Activated CD4-positive, alpha-beta T cell treated with anti-CD3 and anti-CD28 coated beads, Interleukin-10, Interleukin-2, amounts not matched to agents 100 ng/mL and 50 ng/mL, durations not matched to agents 16 hours and 8 hours (primary cell): ENCODE measurements around the gene LVRN.

Experiments
- DNase-seq: peaks from one replicate; pipeline ENCODE4 v3.0.0-alpha.2; 2020

LVRN gene

DNA sequence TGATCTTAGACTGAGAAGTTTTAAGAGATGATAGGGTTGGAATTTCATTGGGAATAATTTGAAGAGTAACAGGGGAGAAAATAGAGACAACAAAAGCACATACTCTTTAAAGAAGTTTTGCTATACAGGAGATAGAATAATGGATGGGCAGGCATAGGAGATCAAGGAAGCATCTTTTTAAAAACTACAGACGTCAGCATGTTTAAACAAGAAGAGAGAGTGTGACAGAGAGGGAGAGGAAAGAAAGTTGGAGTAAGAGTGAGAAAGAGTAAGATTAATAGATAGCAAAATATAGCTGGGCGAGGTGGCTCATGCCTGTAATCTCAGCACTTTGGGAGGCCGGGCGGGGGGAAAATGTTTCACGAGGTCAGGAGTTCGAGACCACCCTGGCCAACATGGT, 5.3 kb upstream of the LVRN start:
- no peak for DNase-seq

DNA sequence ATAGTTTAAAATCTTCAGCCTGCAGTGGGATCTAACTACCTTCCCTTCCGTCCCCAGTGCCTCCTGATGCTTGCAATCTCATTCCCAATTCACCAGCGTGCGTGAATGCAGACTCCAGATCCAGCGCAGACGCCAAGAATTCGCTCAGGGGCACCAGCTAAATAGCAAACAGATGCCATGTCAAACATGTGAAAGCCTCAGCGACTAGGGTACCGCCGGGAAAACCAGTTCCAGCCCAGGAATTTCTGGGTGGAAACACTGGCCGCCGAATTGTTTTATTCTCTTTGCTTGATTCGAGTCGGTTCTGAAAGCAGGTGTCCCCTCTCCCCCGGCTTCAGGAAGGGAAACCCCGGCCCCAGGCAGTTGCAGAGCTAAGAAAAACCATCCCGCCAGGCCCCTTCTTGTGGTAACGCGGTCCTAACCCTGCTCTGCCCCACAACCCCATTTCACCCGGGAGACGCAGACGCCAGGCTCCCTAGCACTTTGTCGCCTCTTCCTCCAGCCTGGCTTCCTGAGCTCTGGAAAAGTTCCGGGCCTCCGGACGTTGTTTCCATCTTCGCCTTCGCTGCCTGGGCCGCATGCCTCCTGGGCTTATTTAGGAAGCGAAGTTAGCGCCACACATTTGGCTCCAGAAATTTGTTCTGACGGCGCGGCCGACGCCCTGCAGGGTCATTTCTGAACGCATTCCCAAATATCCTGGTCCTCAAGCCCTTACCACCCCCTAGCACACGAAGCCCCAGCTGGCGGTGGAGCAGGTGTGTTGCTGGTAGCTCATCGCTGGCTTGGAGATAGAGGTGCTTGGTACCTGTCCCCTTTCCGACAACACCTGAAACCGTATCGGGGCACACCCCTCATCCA, 665 bp upstream of the LVRN start:
- no peak for DNase-seq

DNA sequence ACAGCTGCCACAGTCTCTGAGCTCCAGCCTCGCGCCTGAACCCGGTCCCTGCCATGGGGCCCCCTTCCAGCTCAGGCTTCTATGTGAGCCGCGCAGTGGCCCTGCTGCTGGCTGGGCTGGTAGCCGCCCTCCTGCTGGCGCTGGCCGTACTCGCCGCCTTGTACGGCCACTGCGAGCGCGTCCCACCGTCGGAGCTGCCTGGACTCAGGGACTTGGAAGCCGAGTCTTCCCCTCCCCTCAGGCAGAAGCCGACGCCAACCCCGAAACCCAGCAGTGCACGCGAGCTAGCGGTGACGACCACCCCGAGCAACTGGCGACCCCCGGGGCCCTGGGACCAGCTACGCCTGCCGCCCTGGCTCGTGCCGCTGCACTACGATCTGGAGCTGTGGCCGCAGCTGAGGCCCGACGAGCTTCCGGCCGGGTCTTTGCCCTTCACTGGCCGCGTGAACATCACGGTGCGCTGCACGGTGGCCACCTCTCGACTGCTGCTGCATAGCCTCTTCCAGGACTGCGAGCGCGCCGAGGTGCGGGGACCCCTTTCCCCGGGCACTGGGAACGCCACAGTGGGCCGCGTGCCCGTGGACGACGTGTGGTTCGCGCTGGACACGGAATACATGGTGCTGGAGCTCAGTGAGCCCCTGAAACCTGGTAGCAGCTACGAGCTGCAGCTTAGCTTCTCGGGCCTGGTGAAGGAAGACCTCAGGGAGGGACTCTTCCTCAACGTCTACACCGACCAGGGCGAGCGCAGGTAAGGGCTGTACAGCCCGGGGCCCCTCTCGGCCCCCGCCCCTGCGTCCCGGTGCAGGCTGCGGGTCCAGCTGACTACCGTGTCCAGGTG, 509 bp downstream of the LVRN start:
- DNase-seq: no peak

DNA sequence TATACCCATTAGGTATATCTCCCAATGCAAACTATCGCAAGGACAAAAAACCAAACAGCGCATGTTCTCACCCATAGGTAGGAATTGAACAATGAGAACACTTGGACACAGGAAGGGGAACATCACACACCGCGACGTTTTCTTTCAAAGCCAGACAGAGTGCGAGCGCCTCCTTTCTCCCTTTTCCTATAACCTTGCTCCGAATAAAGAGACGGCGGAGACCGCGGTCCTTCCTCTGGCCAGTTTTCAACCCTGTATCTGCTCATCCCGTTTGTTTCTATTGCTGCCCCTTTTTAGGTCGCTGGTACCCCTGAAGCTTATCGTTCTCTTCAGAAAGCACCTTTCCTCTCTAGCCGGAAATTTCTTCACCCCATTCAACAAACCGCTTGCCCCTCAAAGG, 1.3 kb downstream of the LVRN start:
- no peak for DNase-seq

DNA sequence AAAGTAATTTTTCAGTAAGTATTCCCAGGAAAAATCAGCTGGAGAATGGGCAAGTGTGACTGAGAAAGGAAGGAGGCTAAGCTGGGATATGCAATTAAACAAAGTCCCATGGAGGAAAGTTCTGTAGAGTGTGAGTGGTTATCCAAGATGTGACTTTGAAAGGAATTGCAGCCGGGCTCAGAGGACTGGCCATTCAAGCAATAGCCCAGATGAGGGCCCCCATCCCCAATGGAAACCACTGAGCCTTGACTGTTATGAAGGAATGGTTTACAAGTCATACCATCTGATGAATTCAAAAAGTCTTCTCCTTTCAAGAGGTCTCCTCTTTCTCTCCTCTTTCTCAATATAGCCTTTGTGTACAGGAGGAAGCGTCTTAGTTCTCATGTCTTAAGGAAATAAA, 6.5 kb downstream of the LVRN start:
- no peak for DNase-seq

DNA sequence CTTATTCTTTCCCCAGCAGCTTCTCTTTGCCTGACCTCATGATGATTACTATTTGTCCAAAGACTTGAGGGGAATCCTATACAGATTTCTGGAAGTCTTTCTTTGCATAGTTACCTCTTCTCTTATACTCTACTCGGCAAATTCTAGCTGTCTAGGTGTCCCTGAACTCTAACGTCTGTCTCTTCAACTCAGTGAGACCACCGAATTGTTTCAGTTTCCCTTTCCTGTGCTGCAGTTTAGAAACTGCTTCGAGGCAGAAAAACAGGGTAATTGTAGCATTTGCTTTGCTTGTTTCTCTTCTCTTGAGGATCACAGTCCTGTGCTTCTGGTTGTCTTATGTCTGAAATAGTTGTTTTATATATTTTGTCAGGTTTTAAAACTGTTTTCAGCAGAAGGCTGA, 14.8 kb downstream of the LVRN start:
- DNase-seq: no peak

DNA sequence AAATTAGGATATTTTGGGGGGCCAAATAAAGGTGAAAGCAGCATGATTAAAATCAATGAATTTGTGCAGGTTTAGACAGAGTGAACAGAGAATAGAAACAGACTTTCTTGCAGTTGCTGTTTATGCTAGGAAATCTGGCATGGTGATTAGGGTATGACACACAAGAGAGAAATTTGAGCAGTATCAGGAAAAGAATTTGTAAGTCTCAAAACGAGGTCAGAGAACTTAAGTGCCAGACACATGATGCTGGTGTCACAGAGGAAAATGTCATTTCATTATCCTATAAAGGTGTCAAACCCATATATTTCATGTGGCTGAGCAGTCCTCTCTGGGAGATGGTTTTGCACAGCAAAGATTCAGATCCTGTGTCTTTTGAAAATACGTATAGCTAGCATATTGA, 15.7 kb downstream of the LVRN start:
- DNase-seq: no peak

DNA sequence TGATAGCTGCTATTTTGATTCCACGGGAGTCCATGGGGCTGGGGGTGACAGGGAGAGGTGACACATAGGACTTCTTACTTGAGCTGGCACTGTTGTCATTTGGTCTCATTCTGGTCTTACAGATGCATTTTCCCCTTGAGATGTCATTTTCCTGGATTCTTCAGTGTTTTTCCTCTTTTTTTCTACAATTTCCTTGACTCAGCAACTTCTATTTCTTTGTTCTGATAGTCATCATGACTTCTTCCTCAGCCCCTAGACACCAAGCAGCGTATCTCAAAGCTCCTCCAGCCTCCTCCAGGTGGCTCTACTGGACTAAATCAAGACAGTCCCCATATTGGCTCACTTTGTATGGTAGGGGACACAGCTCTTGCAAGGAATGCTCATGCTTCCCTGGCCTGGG, 16.5 kb downstream of the LVRN start:
- no peak for DNase-seq

DNA sequence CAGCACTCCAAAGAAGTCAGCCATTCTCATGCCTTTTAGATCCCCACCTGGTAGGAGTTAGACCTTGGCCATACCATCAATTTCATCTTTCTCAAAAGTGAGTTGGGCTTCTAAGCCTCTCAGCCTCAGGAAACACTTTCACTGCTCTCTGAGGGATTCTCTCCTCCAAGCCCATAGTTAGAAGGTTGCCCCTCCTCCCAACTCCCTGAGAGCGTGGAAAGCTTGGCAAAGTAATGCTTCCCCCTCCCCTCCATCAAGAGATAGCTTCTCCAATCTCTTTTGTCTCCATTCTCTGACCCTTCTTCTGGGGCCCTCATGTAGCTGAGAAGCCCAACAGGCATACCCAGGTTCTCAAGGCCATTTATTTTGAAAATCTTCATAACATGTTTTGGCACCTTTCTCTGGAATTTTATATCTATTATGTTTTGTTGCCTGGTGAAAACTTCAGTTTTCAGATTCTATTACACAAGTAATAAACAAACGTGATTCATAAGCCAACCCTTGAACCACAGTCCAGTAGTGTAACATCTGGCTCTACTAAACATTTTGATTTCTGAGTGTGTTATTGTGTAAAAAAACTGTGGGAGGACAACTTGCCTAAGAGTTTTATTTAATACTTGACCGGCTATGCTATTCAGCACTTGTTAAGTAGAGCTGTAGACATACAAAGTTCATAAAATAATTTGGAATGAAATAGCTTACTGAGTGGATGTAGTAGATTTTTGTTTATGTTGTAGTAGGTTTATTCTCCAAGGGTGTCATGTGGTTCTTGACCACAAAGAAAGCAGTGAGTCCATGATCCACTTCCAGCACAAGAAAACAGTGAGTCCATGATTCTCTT, 17.1 kb downstream of the LVRN start:
- DNase-seq: no peak

DNA sequence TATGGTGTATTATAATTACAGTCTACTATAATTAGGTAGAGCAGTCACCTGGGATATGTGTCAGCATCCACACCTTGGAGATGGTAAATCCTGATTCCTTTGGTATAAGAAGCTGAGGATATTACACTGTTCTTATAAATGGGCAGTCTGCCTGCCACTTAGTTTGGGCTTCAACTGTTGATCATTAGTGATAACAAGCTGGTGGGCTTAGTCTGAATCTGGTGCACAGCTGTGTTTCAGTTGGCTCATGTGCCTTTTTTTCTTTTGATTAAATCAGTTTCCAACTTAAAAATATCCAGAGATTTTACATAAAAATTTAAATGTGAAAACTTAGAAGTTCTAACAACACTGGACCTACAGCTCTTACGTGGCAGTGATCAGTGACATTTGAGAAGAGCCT, 21.2 kb downstream of the LVRN start:
- DNase-seq: no peak

DNA sequence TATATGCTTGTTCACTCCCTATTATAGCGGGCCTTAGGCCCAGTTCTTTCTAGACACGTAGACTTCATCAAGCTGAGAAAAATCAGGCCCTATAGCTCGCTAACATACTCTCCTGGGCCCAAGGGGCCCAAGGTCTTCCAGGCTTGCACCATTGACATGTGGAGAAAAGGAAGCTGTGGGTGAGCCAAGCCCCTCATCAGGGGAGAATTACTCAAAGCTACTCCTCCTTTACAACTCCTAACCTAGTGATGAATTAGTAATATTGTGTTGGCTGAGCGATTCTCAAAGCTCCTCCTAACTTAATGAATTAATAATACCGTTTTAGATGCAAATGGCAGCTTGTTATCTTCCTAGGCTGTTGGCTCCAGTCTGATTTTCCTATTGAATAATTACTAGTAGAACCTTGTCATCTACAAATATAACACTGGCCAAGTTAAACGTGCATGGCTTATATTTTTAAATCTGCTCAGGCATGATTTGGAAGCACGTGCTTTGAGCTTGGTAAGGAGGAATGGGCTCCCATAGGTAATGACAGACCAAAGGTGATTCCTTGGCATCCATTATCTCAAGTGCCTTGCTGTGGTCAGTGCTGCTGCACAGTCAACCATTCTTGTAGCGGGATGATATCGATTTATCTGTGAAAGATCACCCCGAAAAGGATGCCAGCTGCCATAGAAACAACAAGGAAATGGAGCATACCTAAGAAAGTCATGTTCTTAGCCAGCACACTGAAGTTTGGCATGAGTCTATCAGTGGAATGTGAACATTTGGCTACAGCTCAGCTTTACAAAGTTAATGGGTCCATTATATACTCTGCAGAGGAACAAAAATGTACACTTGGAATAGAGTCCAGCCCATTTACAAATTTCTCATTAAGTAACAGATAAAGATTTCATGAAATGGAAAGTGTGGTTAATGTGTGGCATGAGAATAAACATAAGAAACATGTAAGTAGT, 23.8 kb downstream of the LVRN start:
- no peak for DNase-seq

DNA sequence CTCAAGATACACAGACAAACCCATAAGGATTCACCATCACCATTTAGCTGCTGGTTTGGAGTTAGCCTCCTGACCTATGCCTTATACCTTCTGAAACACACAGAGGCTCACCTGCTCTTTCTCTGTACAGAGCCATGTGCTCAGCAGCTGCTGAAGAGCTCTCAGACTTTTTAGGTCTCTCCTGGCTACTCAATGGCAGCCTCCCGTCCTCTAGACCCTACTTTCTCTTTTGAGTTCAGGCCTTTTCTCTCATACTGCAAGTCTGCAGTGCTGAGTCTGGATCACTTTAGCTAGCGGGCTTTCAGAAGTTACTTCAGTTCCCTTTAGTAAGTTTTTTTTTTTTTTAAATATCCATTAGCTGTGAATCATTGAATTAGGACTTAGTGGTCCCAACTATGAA, 25.7 kb downstream of the LVRN start:
- no peak for DNase-seq

DNA sequence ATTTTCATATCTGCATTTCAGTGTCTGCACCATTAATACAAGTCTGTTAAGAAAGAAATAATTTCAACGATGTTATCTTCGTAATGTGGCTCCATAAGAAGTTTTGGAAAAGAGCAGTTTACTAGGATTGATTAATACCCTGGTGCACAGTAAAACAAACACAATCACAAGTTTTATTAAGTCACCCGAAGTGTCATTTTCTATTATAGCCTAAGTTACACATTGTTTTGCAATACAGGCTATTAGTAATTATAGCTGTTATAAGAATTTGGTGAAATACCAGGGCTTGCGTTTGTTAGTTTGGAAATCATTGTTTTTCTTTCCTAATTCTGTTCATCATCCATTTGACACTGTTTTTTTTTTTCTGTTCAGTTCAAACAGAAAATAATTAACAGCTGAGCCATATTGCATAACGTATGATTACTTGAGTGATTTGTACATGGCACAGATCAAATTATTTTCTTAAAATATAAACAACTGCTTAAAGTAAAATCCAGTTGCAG, 30.6 kb downstream of the LVRN start:
- no peak for DNase-seq

DNA sequence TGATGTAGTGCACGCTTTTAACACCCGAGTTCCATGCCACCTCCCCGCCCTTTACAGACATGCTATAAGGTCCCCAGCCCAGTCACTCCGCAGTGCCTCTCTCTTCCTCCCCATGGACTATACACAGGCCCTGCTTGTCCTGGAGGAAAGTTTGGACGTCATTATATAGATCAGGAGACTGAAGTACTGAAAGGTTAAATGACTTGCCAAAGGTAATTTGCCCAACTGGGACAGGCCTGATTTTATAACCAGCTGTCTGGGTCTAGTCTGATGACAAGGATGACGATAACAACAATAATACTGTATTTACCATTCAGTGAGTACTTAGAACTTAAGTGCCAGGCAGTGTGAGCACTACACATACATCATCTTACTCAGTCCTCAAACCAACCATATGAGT, 33.1 kb downstream of the LVRN start:
- no peak for DNase-seq

DNA sequence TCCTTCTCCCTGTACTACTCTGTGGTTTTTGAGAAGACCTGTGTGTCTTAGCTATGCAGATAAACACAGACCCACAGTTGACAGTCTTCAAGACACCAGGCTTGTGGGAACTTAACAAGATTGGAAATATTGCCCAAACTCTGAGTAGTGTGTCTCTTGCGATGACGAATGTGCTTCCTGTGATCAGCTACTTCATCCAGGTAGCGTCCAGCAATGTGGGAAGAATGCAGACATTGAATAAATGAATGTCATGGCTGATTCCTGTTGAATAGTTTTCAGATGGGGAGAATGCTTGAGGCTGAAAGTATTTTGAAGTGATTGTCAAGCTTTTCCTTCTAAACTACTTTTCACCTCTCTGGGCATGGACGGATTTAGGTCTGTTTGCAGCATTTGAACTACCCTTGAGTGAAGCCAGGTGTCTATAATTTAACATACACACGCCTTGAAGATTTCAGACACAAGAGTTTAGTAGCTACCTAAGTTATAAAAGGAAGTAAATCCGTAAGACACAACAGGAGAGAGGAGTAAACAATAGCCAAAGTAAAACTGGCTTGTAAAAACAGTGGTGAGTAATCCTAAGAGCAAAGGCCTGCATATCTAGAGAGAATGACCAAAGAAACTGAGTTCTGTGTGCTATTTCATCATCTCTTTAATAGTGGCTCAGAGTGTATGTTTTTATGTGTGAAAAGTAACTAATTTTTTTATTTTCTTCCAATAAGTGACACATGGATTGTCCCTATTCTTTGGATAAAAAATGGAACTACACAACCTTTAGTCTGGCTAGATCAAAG, 40.0 kb downstream of the LVRN start:
- no peak for DNase-seq

DNA sequence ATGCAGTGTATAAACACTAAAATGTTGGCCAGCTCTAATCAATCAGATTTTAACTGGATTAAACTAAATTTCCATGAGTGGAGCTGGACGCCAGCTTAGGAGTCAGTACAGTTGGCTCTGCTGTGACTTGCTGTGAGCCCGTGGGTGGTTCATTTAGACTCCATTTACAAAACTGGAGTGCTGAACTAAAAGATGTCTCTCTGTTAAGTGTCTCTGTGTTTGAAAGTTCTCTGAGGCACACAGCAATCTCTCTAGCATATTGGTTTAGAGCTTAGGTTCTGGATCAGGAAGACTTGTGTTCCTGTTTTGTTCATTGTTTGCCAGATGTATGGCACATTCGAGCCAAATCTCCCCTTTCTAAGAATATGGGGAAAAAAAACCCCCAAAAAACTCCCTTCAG, 42.0 kb downstream of the LVRN start:
- DNase-seq: no peak

DNA sequence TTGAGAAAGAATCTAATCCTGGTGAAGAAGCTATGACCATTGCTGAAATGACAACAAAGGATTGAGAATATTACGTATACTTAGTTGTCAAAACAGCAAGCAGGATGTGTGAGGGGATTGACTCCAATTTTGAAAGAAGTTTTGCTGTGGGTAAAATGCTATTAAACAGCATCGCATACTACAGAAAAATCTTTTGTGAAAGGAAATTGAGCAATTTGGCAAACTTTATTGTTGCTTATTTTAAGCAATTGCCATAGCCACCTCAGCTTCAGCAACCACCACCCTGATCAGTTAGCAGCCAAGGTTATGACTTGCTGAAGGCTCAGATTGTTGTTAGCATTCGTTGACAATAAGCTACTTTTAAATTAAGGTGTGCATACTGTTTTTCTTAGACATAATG, 47.5 kb downstream of the LVRN start:
- no peak for DNase-seq

DNA sequence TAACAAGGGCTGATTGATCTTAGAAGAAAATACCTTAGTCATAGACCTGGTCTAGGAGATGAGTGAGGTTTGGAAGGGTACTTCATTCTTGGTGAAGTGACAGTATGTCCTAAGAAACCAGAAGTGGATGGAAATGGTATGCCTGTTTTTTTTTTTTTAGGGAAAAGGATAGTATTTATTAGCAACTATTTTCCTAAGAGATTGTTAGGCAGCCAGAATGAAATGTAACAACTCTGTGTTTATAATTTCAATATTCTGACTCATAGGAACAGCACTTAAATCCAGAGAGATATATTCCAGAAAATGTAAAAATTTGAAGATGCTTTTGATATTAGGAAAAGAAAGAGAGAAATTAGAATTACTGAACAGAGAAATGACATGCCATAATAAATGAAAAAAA, 48.8 kb downstream of the LVRN start:
- DNase-seq: no peak

DNA sequence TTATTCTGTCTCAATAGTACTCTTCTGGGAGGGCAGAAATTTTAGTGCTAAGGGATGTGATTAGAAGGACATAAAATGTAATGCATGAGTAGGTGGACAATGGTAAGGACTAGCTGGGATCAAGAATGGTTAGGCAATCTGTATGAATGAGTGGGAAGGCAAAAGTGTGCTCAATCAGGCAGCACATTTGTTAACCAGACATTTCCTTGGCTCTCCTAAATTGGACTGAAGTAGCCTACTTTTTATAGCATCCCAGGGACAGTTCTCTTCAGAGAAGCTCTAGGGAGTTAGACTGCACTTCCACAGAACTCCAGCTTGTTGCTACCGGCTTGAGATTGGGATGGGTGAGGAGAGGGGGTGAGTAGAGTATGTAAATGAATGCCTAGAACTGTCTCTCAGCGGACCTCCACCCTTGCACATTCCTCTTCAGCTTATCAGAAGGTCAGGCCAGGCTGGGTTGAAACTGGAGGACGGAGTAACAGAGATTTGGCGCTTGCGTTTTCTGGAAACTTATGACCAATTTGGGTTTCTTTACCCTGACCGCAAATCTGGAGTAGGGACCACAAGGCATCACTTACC, 51.0 kb downstream of the LVRN start:
- DNase-seq: no peak

DNA sequence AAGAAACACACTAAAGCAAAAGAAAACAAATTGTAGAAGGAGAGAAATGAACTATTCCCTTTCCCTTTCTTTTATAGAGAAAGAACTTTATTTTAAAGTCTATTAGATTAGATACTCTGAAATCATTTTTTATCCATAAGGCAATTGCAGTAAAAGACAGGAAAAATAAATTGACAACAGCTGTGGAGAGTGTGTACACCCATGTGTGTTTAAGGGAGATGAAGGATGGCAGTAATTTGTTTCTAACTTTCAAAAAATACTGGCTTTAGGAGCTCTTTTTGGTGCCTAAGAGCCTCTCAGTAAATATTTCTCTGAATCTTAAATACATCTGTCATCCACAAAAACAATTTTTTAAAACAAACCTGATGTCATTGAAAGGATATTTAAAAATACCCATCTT, 51.7 kb downstream of the LVRN start:
- DNase-seq: no peak

DNA sequence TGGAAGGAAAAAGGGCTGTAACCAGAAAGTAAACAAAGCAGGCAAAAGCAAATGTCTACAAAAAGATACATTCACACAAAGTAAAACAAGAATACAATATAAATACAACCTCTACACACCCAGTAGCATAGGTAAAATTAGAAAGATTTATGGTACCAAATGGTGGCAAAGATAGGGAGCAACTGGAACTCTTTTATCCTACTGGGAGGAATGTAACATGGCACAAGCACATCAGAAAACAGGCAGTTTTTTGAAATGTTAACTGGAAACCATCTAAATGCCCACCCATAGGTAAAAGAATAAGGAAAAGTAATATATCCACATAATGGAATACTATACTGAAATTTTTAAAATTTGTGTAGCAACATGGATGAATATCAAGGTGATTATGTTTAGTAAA, 61.3 kb downstream of the LVRN start:
- no peak for DNase-seq
